NT2/D1 (cell line): ENCODE measurements around the gene RTL1.

Source experiments
- DNase-seq: peaks from one replicate; pipeline ENCODE4 v3.0.0-alpha.2; 2011; ENCODE audit warnings: low read depth, low spot score
- H3K27me3 ChIP-seq: 2 replicates; pipeline ENCODE4 v1.6.0; 2011; ENCODE audit warnings: mild to moderate bottlenecking; ENCODE audit not compliant: insufficient read length, insufficient read depth
- H3K36me3 ChIP-seq: 2 replicates; pipeline ENCODE4 v1.6.1; 2011; ENCODE audit warnings: mild to moderate bottlenecking, low read length, mixed read lengths; ENCODE audit not compliant: insufficient read depth, insufficient read length
- H3K4me1 ChIP-seq: 2 replicates; pipeline ENCODE4 v1.5.1; 2011; ENCODE audit not compliant: insufficient read depth, insufficient read length
- H3K4me3 ChIP-seq: 2 replicates; pipeline ENCODE4 v1.5.1; 2011; ENCODE audit warnings: low read depth; ENCODE audit not compliant: insufficient read length
- H3K9ac ChIP-seq: 2 replicates; pipeline ENCODE4 v1.6.0; 2011; ENCODE audit warnings: low read depth; ENCODE audit not compliant: insufficient read length
- H3K9me3 ChIP-seq: 2 replicates; pipeline ENCODE4 v1.5.1; 2011; ENCODE audit warnings: mild to moderate bottlenecking, low read length; ENCODE audit not compliant: insufficient read depth
- SUZ12 ChIP-seq: IDR thresholded peaks from 2 replicates; pipeline ENCODE4 v1.6.1; 2011; ENCODE audit not compliant: insufficient read length, insufficient read depth; ENCODE audit errors: extremely low read depth
- YY1 ChIP-seq: IDR thresholded peaks from 2 replicates; pipeline ENCODE4 v1.6.1; 2011; ENCODE audit not compliant: insufficient read length, insufficient read depth
- ZNF274 ChIP-seq: IDR thresholded peaks from 2 replicates; pipeline ENCODE4 v1.6.1; 2011; ENCODE audit warnings: mild to moderate bottlenecking, low read depth, low read length

RTL1 gene

GRCh38 chr14:100865682-100866591 lies 37.6 kb downstream of the RTL1 start:
- Histone ChIP-seq H3K4me1 (no peaks in the 10 kb centered on the region), H3K9me3 (no peaks in the 10 kb centered on the region), H3K27me3 (peaks cover 3% of the 10 kb centered on the region), H3K36me3 (no peaks in the 10 kb centered on the region), H3K4me3 (no peak overlapping the region), H3K9ac (no peak overlapping the region)
- no peak for DNase-seq
- TF ChIP-seq ZNF274: no peak
- TF ChIP-seq YY1: no peak
- TF ChIP-seq SUZ12: no peak

- H3K4me1 ChIP-seq: no peaks in the 10 kb centered on the region
- no peak overlapping the region for H3K4me3 ChIP-seq
- no peaks in the 10 kb centered on the region for H3K9me3 ChIP-seq
- TF ChIP-seq ZNF274 (no peak), SUZ12 (no peak), YY1 (no peak)
- H3K36me3 ChIP-seq: no peaks in the 10 kb centered on the region
- DNase-seq: no peak
- no peak overlapping the region for H3K9ac ChIP-seq
- peaks cover 3% of the 10 kb centered on the region for H3K27me3 ChIP-seq
Measured at GRCh38 chr14:100864960-100865681, 38.4 kb downstream of the RTL1 start.

GRCh38 chr14:100864206-100864605 lies 39.3 kb downstream of the RTL1 start:
- Histone ChIP-seq H3K4me1 (no peaks in the 10 kb centered on the region), H3K9me3 (no peaks in the 10 kb centered on the region), H3K4me3 (no peak overlapping the region), H3K27me3 (peaks cover 3% of the 10 kb centered on the region), H3K9ac (no peak overlapping the region), H3K36me3 (no peaks in the 10 kb centered on the region)
- no peak for DNase-seq
- TF ChIP-seq SUZ12 (no peak), YY1 (no peak), ZNF274 (no peak)

GRCh38 chr14:100862793-100863192 lies 40.7 kb downstream of the RTL1 start:
- Histone ChIP-seq H3K4me1 (no peaks in the 10 kb centered on the region), H3K27me3 (peaks cover 3% of the 10 kb centered on the region), H3K9me3 (no peaks in the 10 kb centered on the region), H3K36me3 (no peaks in the 10 kb centered on the region), H3K4me3 (no peak overlapping the region), H3K9ac (no peak overlapping the region)
- no peak for DNase-seq
- no peak for TF ChIP-seq ZNF274

- TF ChIP-seq ZNF274 (no peak), SUZ12 (no peak), YY1 (no peak)
- DNase-seq: no peak
- no peak overlapping the region for H3K4me3 ChIP-seq
Measured at GRCh38 chr14:100862277-100862676, 41.2 kb downstream of the RTL1 start.

GRCh38 chr14:100861937-100862247 lies 41.6 kb downstream of the RTL1 start:
- Histone ChIP-seq H3K9ac (no peak overlapping the region), H3K4me1 (no peaks in the 10 kb centered on the region), H3K36me3 (no peaks in the 10 kb centered on the region), H3K4me3 (no peak overlapping the region), H3K9me3 (no peaks in the 10 kb centered on the region), H3K27me3 (peaks cover 3% of the 10 kb centered on the region)
- no peak for DNase-seq
- TF ChIP-seq SUZ12 (no peak), YY1 (no peak), ZNF274 (no peak)

More at GRCh38 chr14:100862277-100862676, 41.2 kb downstream of the RTL1 start:
- no peak overlapping the region for H3K9ac ChIP-seq
- H3K4me1 ChIP-seq: no peaks in the 10 kb centered on the region
- H3K36me3 ChIP-seq: no peaks in the 10 kb centered on the region
- H3K27me3 ChIP-seq: peaks cover 3% of the 10 kb centered on the region
- no peaks in the 10 kb centered on the region for H3K9me3 ChIP-seq

GRCh38 chr14:100861188-100861936 lies 42.2 kb downstream of the RTL1 start:
- Histone ChIP-seq H3K9ac (no peak overlapping the region), H3K4me3 (no peak overlapping the region), H3K27me3 (peaks cover 3% of the 10 kb centered on the region), H3K4me1 (no peaks in the 10 kb centered on the region), H3K9me3 (no peaks in the 10 kb centered on the region), H3K36me3 (no peaks in the 10 kb centered on the region)
- no peak for DNase-seq
- TF ChIP-seq ZNF274: no peak
- no peak for TF ChIP-seq YY1
- TF ChIP-seq SUZ12: no peak
